Activated CD8-positive, alpha-beta memory T cell treated with anti-CD3 and anti-CD28 coated beads for 24 hours (primary cell): ENCODE results near the gene CEACAM8.
"Not testable (repeated sequence)": the region's sequence is repeated elsewhere in the genome, so short reads cannot be mapped to it uniquely, and the experiment has no call there.

Experiments
- DNase-seq: peaks from one replicate; pipeline ENCODE4 v3.0.0-alpha.2; 2020

The CEACAM8 gene

DNA sequence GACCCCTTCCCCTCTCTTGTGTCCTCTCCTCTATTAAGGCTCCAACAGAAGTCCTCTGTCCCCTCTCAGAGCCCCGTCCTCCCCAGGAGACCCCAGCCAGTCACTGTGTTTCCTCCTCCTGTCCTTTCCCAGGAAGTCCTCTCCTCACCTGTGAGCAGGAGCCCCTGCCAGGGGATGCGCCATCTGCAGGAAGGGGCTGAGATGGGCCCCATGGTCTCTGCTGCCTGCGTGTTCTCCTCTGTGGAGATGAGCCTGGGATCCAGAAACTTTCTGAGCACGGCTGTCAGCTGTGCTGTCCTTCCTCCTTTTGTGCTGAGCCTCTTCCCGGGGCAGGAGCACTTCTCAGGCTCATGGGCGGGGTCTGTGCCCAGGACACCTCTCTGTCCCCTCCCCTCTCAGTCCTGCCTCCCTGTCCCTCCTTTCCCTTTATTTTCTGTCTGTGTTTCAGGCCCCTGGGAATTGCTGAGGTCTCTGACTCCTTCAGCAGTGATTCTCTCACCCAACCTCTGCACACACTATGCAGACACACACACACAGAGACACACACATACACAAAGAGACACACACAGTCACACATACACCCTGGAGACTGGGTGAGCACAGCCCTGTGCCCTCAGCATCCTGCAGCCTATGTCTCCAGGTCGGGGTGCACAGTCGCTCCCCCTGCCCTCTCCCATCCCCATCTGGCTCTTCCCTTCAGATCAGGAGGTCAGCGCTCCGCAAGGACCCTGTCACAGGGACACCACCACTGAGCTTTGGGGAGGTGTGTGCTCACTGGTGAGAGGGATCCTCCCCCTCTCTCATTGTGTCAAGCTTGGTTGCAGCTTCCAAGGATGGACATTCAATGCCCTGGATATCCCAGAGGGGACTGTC is at the start of gene CEACAM8:
CEACAM8 (minus strand) TSS at position 308 of the 873 bp plus-strand sequence; CDS start at position 212, 96 bp downstream.
- DNase-seq = no peak

DNA sequence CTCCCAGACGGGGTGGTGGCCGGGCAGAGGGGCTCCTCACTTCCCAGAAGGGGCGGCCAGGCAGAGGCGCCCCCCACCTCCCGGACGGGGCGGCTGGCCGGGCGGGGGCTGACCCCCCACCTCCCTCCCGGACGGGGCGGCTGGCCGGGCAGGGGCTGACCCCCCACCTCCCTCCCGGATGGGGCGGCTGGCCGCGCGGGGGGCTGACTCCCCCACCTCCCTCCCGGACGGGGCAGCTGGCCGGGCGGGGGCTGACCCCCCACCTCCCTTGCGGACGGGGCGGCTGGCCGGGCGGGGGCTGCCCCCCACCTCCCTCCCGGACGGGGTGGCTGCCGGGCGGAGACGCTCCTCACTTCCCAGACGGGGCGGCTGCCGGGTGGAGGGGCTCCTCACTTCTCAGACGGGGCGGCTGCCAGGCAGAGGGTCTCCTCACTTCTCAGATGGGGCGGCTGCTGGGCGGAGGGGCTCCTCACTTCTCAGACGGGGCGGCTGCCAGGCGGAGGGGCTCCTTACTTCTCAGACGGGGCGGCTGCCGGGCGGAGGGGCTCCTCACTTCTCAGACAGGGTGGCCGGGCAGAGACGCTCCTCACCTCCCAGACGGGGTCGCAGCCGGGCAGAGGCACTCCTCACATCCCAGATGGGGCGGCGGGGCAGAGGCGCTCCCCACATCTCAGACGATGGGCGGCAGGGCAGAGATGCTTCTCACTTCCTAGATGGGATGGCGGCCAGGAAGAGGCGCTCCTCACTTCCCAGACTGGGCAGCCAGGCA is 44.8 kb upstream of the CEACAM8 start:
- DNase-seq = not testable (repeated sequence)

DNA sequence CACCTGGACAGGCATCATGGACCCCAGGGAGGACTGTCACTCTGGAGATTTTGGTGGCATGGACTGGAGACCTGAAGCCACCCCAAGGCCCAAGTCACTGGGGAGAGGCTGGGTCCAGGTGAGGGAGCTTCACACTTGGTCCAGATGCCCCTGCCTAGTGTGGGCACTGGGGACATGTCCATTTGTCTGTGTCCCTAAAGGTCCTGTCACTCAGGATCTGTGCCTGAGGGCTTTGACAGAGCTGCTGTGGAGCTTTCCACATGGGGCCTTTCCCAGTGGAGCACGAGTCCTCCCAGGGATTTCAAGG is 40.5 kb upstream of the CEACAM8 start:
- no peak for DNase-seq

DNA sequence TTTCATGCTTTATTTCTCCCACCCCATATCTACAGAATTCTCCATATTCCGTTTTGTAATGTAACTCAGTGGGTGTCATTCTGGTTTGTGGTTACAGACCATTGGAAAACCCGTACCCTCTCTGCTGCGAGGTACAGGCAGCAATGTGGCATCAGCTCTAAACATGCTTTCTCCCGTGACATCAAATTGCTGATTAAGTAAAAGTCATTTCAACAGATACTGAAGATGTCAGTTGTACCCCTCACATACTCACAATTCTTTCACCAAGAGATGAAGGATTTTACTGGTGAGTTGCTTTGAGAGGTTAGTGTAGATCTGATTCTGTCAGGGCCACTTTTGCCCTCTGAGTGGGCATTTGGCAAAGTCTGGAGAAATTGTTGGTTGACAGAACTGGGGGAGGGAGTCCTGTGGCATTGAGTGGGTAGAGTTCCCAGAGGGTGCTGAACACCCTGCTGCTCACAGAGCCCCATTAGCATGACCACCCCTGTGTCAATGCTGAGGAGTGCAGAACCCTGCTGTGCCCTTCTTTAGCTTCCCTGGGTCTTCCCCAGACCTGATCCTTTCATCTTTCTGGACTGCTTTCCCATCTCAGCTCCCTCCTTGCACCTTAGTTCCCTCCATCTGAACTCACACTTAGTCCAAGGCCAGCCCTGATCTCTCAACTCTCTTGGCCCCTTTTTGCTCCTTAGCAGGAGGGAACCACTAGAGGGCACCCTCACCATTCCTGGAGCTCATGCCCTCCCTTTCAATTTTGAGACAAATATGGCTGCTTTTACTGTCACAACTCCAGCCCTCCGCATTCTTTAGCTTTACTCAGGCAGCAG is 39.9 kb upstream of the CEACAM8 start:
- peak; percentile 64 for DNase-seq

DNA sequence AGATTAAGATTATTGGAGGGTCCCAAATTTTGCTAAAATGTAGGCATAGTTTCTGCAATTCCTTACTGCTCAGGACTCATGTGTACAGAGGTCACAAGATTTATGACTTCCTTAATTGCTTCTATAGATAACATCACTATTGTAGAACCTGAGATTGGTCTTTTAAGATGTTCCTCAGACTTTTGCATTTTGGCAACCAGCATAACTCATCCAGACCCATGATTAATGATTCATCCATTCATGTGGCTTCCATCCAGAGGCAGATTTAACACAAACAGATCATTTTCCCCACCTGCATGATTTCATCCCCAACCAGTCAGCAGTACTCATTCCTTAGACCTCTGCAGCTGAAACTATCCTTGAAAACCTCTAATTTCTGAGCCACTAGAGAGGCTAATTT is 34.5 kb upstream of the CEACAM8 start:
- DNase-seq = no peak

DNA sequence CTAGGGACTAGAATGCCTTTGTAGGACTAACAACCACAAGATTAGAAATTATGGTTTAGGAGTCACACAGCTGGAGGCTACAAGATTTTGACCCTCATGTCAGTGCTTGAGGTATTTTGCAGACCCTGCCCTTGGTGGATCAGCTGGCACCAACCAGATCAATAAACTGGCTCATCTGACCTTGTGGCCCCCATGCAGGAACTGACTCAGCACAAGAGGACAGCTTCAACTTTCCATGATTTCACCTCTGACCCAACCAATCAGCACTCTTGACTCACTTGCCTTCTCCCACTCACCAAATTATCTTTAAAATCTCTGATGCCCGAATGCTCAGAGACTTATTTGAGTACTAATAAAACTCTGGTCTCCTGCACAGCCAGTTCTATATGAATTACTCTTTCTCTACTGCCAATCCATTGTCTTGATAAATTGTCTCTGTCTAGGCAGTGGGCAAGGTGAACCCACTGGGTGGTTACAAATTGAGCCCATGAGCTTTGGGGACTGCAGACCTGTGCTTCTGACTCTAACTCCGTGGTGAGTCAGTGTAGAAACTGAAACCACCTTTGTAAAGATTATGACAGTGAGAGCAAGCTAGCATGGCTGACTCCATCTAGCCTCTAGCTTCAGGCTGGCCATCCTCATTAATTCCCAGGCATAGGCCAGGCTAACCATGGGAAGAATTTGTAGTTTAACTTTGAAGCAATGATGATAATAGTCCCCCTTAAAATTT is 33.9 kb upstream of the CEACAM8 start:
- DNase-seq = no peak

DNA sequence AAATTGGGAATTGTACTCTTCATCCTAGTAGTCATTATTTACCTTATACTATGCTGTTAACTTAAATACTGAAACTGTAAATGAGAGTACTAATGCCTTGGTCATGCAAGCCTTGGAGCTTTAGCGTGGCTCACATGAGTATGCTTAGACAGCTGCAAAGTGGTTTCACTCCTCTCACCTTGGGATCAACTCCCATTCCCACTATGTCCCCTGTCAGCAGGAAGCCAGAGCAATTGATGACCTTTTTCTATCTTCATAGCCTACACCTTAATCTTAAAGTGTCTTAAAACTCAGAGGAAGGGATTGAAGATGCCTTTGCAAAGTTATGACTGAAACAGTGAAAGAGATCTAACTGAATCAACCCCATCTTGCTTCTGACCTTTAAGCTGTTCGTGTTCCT is 33.2 kb upstream of the CEACAM8 start:
- DNase-seq = no peak

DNA sequence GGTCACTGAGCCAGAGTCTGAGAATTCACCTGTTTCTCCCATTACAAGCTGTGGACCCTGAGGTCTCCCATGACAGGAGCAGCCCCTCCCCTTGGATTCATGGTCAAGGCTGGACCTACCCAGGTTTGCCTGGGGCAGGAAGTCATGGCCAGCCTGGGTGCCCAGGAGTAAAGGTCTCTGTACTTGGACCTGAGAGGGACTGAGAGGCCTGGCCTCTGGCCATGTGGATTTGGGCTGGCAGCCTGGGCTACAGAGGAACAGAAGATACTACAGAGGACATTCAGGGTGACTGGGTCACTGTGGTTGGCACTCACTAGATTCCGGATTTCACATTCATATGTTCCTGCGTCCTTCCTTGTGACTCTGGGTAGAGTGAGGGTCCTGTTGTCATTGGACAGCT is 31.5 kb upstream of the CEACAM8 start:
- no peak for DNase-seq

DNA sequence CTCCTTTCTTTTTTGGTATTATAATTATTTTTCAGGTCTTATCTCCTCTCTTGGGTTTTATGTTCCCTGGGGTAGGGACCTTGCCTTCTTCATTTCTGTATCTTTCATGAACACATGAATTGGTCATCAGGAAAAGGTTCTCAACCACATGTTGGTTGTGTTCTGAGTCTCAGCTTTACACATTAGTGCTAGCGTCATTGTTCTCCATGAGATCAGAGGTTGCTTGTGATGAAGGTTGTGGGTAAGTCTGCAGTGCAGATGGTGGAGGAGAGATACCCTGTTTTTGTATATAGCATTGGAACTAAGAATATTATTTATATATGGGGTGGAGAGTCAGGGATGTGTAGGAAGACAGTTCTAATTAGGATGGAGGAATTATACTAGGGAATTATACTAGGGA is 24.5 kb upstream of the CEACAM8 start:
- no peak for DNase-seq

DNA sequence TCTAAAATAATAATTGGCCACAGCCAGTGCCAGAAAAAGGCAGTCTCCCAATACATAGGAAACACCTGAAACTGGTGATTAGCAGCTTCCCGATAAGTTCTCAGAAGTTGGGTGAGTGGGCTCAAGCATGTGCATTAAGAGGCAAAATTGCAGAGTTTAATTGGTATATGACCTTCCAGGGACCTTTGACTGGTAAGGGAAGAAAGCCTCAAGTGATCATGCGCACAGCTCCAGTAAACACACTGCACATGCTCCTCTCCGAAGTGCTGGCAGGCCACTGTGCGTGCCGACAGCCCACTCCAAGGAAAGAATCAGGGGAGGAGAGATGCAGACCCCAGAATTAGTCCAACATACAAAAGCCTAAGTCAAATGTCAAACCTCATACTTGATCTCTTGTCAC is 18.9 kb upstream of the CEACAM8 start:
- DNase-seq = no peak

DNA sequence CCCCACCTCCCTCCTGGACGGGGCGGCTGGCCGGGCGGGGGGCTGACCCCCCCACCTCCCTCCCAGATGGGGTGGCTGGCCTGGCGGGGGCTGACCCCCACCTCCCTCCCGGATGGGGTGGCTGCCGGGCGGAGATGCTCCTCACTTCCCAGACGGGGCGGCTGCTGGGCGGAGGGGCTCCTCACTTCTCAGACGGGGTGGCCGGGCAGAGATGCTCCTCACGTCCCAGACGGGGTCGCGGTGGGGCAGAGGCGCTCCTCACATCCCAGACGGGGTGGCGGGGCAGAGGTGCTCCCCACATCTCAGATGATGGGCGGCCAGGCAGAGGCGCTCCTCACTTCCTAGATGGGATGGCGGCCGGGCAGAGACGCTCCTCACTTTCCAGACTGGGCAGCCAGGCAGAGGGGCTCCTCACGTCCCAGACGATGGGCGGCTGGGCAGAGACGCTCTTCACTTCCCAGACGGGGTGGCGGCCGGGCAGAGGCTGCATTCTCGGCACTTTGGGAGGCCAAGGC is 15.7 kb upstream of the CEACAM8 start:
- DNase-seq = not testable (repeated sequence)

DNA sequence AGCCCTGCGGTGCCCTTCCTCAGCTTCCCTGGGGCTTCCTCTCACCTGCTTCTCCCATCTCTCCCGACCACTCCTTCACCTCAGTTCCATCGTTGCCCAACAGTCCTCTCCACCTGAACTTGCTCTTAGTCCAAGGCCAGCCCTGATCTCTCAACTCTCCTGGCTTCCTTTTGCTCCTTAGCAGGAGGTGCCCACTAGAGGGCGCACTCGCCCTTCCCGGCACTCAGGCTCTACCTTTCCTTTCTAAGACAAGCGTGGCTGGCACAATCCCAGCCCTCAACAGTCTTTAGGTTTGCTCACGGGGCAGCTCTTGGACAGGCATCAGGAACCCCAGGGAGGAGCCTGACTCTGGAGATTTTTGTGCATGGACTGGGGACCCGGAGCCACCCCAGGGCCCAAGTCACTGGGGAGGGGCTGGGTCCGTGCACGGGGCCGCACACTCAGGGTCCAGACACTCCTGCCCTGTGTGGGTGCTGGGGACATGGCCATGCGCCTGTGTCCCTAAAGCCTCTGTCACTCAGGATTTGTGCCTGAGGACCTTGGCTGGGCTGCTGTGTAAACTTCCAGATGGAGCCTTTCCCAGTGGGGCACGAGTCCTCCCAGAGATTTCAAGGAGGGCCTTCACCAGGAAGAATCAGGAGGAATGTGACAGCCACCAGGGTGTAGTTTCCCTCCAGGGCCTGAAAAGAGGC is 12.1 kb upstream of the CEACAM8 start:
- DNase-seq = peak; percentile 79

DNA sequence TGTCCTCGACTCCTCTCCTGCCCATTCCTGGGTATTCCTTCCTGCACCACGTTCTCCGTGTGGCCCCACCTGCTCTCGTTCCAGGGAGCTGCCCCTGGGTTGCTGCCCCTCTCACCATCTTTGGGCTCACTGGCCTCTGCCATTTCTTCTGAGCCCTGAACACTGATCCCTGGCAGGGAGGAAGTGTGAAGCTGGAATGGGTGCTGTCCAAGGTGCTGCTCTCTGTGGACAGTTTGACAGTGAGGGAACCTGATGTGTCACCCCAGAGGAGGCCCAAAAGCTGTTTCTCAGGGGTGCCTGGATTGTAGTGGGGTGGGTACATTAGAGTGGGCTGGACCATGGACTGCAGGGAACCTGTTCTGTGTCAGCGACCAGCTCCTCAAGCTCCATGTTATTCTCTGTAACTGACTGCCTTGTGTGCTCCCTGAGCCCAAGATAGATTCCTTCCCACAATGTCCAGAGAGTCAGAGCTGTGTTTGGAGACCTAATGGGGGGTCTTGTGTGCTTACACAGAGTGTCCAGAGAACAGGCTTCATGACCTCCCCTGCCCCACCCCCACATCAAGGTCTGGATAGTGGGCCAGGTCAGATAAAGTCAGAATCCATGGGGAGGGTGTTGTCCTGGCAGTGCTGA is 7.2 kb upstream of the CEACAM8 start:
- no peak for DNase-seq

DNA sequence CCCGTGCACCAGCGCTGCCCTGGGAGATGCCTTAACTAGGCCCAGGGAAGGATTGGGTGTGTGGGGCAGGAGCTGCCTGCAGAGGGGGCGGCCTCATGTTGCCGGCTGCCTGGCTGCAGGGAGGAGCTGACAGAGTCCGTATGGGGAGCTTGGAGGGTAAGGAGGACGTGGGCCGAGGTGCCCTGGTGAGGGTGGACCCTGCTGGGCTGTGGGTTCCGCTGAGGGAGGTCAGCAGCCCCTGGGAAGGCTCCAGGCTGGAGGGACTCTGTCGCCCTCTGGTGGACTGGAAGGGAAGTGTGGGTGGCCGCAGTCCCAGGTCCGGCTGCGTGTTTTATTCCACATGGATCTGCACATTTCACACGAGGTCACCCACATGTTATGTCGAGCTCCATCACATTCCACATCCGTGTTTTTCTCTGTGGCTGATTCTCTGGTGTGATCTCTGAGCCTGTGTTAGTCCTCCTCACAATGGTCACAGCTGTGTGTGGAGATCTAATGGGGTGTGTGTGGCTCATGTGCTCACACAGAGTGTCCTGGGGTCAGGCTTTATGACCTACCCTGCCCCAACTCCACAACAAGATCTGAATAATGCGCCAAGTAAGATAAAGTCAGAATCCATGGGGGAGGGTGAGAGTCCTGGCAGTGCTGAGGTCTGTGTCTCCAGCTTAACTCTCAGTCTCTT is 1.8 kb upstream of the CEACAM8 start:
- peak; percentile 77 for DNase-seq

DNA sequence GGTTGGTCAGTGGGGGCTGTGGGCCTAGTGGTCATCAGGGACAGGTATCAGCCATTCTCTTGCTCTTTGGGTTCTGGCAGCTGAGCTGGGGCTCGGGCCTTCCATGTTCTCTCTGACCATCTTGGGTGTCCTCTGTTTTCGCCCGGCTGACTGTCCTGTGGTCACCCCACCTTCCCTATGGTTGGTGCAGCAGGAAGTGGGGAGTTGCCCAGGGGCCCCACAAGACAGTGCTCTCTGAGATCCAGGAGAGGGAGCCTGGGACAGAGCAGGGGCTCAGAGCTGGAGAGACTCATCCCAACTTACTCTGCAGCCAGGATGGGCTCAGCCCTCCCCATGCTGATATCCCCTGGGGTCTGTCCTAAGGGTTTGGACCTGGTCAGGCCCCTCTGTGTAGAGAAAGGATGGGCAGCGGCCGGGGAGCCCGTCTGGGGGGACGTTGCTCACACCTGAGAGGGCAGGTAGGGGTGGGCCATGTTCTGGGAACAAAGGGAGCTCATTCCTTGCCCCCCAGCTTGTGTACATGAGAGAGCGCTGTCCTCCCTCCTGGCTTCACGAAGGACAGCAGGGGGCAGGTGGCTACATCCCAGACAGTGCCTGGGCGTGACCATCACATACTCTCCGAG is 937 bp upstream of the CEACAM8 start:
- no peak for DNase-seq

DNA sequence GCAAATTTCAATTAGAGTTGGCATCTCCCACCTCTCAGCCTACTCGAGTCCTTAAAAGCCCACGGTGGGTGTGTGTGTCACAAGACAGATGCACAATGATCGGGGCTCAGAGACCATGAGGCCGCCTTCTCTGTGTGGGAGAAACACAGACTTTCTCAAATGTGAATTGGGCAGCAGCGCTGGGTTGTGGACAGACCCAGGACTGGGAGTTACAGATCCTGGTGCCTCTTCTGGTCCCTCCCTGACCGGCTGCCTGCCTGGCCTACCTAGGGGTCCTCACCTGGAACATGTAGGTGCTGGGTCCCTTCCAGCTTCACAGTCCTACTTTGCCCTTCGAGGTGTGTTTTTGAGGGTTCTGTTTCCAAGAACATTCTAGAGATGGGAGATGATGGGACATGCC is 4.9 kb downstream of the CEACAM8 start:
- no peak for DNase-seq

DNA sequence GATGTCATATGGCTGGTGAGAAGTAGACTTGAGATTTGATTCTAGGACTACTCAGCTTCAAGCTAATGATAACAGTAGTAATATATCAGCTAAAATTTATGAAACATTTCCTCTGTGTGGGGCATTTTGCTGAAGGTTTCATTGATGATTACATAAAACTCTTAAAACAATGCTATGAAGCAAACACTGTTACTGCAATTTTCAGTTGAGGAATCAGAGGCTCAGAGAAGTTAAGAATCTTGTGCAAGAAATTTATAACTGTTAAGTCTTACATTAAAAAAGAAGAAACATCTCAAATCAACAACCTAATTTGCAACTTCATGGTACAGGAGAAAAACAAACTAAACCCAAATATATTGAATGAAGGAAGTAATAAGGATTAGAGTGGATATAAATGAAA is 10.3 kb downstream of the CEACAM8 start:
- DNase-seq = no peak

DNA sequence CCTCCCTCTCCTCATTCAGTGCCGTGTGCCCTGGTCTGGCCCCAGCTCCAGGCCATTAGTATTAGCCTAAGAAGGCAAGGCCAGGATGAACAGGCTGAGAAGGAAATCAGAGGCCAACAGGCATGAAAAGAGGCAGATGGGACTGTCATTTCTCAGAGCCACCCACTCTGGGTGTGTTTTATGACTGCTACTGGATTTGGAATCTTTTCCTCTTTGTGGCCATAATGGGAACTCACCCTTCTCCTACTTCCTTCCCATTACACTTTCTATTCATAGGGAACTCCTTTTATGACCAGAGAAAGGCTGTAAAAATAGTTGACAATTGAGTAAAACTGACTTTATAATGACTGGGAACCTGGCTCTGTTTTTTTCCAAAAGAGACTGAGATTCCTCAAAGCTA is 17.7 kb downstream of the CEACAM8 start:
- DNase-seq = no peak

DNA sequence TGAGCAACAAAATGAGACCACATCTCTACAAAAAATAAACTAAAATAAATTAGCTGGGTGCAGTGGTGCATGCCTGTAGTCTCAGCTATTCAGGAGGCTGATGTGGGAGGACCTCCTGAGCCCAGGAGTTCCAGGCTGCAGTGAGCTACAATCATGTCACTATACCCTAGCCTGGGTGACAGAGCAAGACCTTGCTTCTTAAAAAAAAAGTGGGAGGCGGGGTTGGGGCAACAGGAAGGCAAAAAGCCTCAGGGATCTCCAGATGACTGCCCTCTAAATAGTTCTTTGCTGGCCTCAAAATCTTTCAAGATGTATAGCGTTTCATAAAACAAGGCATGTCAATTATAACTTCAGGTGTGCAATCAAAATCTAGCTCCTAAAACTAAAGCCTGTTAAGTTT is 18.5 kb downstream of the CEACAM8 start:
- DNase-seq = no peak

DNA sequence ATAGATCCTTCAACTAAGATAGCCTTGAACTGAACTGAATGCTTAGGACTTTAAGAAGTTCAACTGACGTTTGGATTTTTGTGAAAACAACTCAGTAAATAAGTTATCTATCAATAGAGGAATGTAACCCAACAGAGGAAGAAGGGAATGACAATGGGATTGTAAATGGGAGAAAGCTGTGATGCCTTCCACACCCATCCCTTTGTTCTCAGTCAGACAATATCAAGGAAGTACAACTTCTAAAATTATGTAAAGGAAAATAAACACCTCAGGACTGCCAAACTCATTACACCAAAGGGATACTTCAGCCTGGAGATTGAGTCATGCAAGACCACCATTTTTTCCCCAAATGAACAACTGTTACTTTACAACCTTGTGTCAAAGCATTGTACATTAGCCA is 21.1 kb downstream of the CEACAM8 start:
- DNase-seq = no peak
